Measurements from ENCODE around the gene CPN2.

DNA sequence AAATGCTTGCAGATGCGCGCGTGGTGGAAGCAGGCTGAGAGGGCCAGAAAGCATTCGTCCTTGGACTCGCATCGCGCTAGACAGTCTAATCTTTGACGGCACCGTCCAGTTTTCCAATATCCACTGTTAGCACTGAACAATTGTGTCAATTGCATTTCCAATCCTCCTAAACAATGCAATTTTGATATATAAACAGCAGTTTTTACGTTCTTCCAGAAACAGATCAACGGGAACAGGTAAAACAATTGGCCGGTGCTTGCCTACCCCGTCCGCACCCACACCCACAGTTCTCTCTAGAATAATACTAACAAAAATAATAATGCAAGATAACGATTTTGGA lies 17.2 kb downstream of the CPN2 start:
- TF ChIP-seq RAD21 (conservative IDR thresholded peaks at IDR 0.05) (no peak), CTCF (IDR thresholded peaks at IDR 0.05; ENCODE audit: poor library complexity, severe bottlenecking) (no peak), EP300 (conservative IDR thresholded peaks at IDR 0.05; ENCODE audit: poor library complexity, severe bottlenecking) (no peak), EZH2 (IDR thresholded peaks at IDR 0.05; ENCODE audit: borderline replicate concordance, insufficient read depth, low read length, poor library complexity, severe bottlenecking) (no peak), MXI1 (conservative IDR thresholded peaks at IDR 0.05; ENCODE audit: poor library complexity, severe bottlenecking) (no peak), POLR2AphosphoS5 (IDR thresholded peaks at IDR 0.05) (no peak)
- TF ChIP-seq, protein P1, sequence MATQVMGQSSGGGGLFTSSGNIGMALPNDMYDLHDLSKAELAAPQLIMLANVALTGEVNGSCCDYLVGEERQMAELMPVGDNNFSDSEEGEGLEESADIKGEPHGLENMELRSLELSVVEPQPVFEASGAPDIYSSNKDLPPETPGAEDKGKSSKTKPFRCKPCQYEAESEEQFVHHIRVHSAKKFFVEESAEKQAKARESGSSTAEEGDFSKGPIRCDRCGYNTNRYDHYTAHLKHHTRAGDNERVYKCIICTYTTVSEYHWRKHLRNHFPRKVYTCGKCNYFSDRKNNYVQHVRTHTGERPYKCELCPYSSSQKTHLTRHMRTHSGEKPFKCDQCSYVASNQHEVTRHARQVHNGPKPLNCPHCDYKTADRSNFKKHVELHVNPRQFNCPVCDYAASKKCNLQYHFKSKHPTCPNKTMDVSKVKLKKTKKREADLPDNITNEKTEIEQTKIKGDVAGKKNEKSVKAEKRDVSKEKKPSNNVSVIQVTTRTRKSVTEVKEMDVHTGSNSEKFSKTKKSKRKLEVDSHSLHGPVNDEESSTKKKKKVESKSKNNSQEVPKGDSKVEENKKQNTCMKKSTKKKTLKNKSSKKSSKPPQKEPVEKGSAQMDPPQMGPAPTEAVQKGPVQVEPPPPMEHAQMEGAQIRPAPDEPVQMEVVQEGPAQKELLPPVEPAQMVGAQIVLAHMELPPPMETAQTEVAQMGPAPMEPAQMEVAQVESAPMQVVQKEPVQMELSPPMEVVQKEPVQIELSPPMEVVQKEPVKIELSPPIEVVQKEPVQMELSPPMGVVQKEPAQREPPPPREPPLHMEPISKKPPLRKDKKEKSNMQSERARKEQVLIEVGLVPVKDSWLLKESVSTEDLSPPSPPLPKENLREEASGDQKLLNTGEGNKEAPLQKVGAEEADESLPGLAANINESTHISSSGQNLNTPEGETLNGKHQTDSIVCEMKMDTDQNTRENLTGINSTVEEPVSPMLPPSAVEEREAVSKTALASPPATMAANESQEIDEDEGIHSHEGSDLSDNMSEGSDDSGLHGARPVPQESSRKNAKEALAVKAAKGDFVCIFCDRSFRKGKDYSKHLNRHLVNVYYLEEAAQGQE (IDR thresholded peaks at IDR 0.05; ENCODE audit: borderline replicate concordance) = no peak
